Body of pancreas (tissue), 4 donors: ENCODE measurements around the gene LEMD2. TPM values are rescaled to one million over a fixed set of nuclear protein-coding genes. Genes with fewer than 3 reads are reported as not detected.

ENCODE experiments used
- ATAC-seq: fragments of 150-250 bp; one replicate; pipeline ENCODE4 v1.9.1; 2016
- DNase-seq, 4 donors: peaks; one replicate each; pipeline ENCODE4 v3.0.0-alpha.2; 2019
- H3K27ac ChIP-seq, 4 donors: fragments of 200-600 bp; sonication (generic); 1 replicate in 3 of 4; 2 replicates in 1 of 4; pipeline versions ENCODE4 v1.5.1 to v1.6.1; 2016 to 2019; ENCODE audit warnings: mild to moderate bottlenecking in 1 of 4, mixed read lengths in 1 of 4, moderate library complexity in 1 of 4
- H3K27me3 ChIP-seq, 2 donors: fragments of 200-600 bp; sonication (generic); one replicate each; pipeline ENCODE4 v1.6.0; 2016; ENCODE audit warnings: mild to moderate bottlenecking in 1 of 2
- H3K36me3 ChIP-seq, 2 donors: fragments of 200-600 bp; sonication (generic); replicated peaks in 1 of 2; 2 replicates each; pipeline ENCODE4 v1.5.1; 2016; ENCODE audit warnings: low read depth in 2 of 2; ENCODE audit not compliant: insufficient read depth in 1 of 2
- H3K4me1 ChIP-seq: fragments of 200-600 bp; sonication (generic); one replicate; pipeline ENCODE4 v1.6.0; 2016
- H3K4me3 ChIP-seq, 2 donors: fragments of 200-600 bp; sonication (generic); 1 replicate in 1 of 2; 2 replicates in 1 of 2; pipeline ENCODE4 v1.5.1; 2016 to 2019
- H3K9me3 ChIP-seq, 3 donors: fragments of 200-600 bp; sonication (generic); 1 replicate in 2 of 3; 2 replicates in 1 of 3; pipeline ENCODE4 v1.5.1; 2016
- CTCF ChIP-seq, 7 experiments: fragments of 450-650 bp in 4 of 7; fragments of 200-600 bp in 3 of 7; sonication (generic) in 3 of 7; IDR thresholded peaks; one replicate each; pipeline ENCODE4 v1.5.1; 2016 to 2019; ENCODE audit warnings: antibody characterized with exemption in 7 of 7
- POLR2A ChIP-seq, 3 donors: fragments of 450-650 bp; IDR thresholded peaks; one replicate each; pipeline ENCODE4 v1.6.1; 2016; ENCODE audit warnings: antibody characterized with exemption in 3 of 3, mild to moderate bottlenecking in 2 of 3
- WGBS, 2 donors: methylation state at CpG; one replicate each; pipeline ENCODE4 v1.1.5; 2017; 5-methylcytosine and 5-hydroxymethylcytosine counted together
- intact Hi-C: fragments of 100-400 bp; cut with DNase I; formaldehyde crosslinking; loops from one replicate; pipeline ENCODE4 v1.15.1; 2023
- total RNA-seq, 2 donors: library from RNA; depleted of rRNA; stranded (reverse); fragments of >200 nt; gene quantifications; one replicate each; pipeline ENCODE4 v1.1.0, GENCODE V29; 2016

LEMD2 gene
- total RNA-seq, 2 donors from 2014 or later = 32.7 to 48.8 TPM

GRCh38 chr6:33770124-33770832 is 18.7 kb downstream of the LEMD2 start:
- ATAC-seq (no peak), DNase-seq (no peak)
- TF ChIP-seq POLR2A (IDR thresholded peaks at IDR 0.05) (no peak), CTCF (IDR thresholded peaks at IDR 0.05) (no peak)
- Histone ChIP-seq H3K4me1 (peaks cover 28% of the 10 kb centered on the region), H3K4me3 (no peak overlapping the region), H3K9me3 (no peaks in the 10 kb centered on the region), H3K27me3 (no peaks in the 10 kb centered on the region), H3K36me3 (peaks cover 0 to 9% of the 10 kb centered on the region in 2 donors), H3K27ac (no peak overlapping the region)
- intact Hi-C loops = loop anchor here (5.0 kb wide), 1 partner anchor 257 kb away; no protein-coding TSS in a partner anchor
- 36 to 48% methylated on average over 12 to 14 of the region's 14 CpGs for WGBS, 2 donors

GRCh38 chr6:33769248-33769821 is 19.6 kb downstream of the LEMD2 start:
- Histone ChIP-seq H3K27me3 (no peaks in the 10 kb centered on the region), H3K36me3 (peaks cover 0 to 5% of the 10 kb centered on the region in 2 donors), H3K4me3 (no peak overlapping the region), H3K27ac (no peak overlapping the region), H3K4me1 (peaks cover 28% of the 10 kb centered on the region), H3K9me3 (no peaks in the 10 kb centered on the region)
- TF ChIP-seq POLR2A (IDR thresholded peaks at IDR 0.05) (no peak), CTCF (IDR thresholded peaks at IDR 0.05) (no peak)
- intact Hi-C loops = loop anchor here (5.0 to 10.0 kb wide), 3 partner anchors 62 to 383 kb away; partner anchors contain the start of gene BAK1
- DNase-seq = no peak
- no peak for ATAC-seq
- 53 to 63% methylated on average over 6 to 10 of the region's 10 CpGs for WGBS, 2 donors

GRCh38 chr6:33768644-33769120 is 20.2 kb downstream of the LEMD2 start:
- no peak overlapping the region for H3K4me3 ChIP-seq
- no peak for TF ChIP-seq POLR2A (IDR thresholded peaks at IDR 0.05)
- peak; percentile 65 to 84 (median 78) for TF ChIP-seq CTCF (IDR thresholded peaks at IDR 0.05)
- no peaks in the 10 kb centered on the region for H3K27me3 ChIP-seq
- intact Hi-C loops = loop anchor here (5.0 to 10.0 kb wide), 3 partner anchors 61 to 384 kb away; partner anchors contain the start of gene BAK1
- peak; percentile 83 to 91 (median 87) for DNase-seq
- H3K36me3 ChIP-seq = peaks cover 0 to 5% of the 10 kb centered on the region in 2 donors
- 21 to 25% methylated on average over 7 of the region's 7 CpGs for WGBS, 2 donors
- H3K4me1 ChIP-seq = peaks cover 28% of the 10 kb centered on the region
- ATAC-seq = peak; percentile 77
- no peaks in the 10 kb centered on the region for H3K9me3 ChIP-seq
- no peak overlapping the region for H3K27ac ChIP-seq

- intact Hi-C loops = loop anchor here (5.0 to 10.0 kb wide), 3 partner anchors 60 to 385 kb away; partner anchors contain the start of gene BAK1
- ATAC-seq (no peak), DNase-seq (no peak)
- no peak overlapping the region for H3K27ac ChIP-seq
- no peak overlapping the region for H3K4me3 ChIP-seq
- no peaks in the 10 kb centered on the region for H3K9me3 ChIP-seq
- 66 to 73% methylated on average over 11 of the region's 11 CpGs for WGBS, 2 donors
- H3K27me3 ChIP-seq = no peaks in the 10 kb centered on the region
- peaks cover 27% of the 10 kb centered on the region for H3K4me1 ChIP-seq
- TF ChIP-seq POLR2A (IDR thresholded peaks at IDR 0.05) = no peak
- TF ChIP-seq CTCF (IDR thresholded peaks at IDR 0.05) = no peak
- H3K36me3 ChIP-seq = no peaks in the 10 kb centered on the region
Observed at GRCh38 chr6:33766921-33767907, 21.7 kb downstream of the LEMD2 start.
